AG04450 (cell line): Measurements from ENCODE around the gene CNMD. TPM values are rescaled to one million over a fixed set of nuclear protein-coding genes. Genes with fewer than 3 reads are reported as not detected.

Experiments
- CTCF ChIA-PET: fragments of 300-600, 350-600 bp; formaldehyde crosslinking; extraction: SDS; loops from one replicate; lab custom pipeline; 2022; ENCODE audit warnings: antibody characterized with exemption, inconsistent platforms; lab: Charles Lee
- POLR2A ChIA-PET: fragments of 350-600 bp; formaldehyde crosslinking; extraction: SDS; loops from one replicate; lab custom pipeline; 2021; ENCODE audit warnings: antibody characterized with exemption, inconsistent platforms; lab: Yijun Ruan, JAX
- DNase-seq: peaks from one replicate; pipeline ENCODE4 v3.0.0-alpha.2; 2011; ENCODE audit warnings: low read depth, low spot score
- H3K27ac ChIP-seq: one replicate; pipeline ENCODE4 v1.5.1; 2012; ENCODE audit warnings: low read depth, low read length, control low read depth
- H3K27me3 ChIP-seq: one replicate; pipeline ENCODE4 v1.6.0; 2012; ENCODE audit warnings: low read length; ENCODE audit not compliant: control insufficient read depth, insufficient read depth
- H3K4me3 ChIP-seq: 2 replicates; pipeline ENCODE4 v1.5.1; 2011; ENCODE audit warnings: mild to moderate bottlenecking, low read depth, low read length, control low read depth
- H3K9me3 ChIP-seq: 2 replicates; pipeline ENCODE4 v1.5.1; 2012; ENCODE audit warnings: low read length; ENCODE audit not compliant: control insufficient read depth, insufficient read depth
- polyA plus RNA-seq: library from polyadenylated mRNA; depleted of rRNA; stranded (reverse); fragments of >200 nt; gene quantifications from 2 replicates; pipeline ENCODE4 v1.2.3, GENCODE V29; 2011
- TF ChIP-seq, protein P1 (sequence below): IDR thresholded peaks from 2 replicates; pipeline ENCODE4 v1.5.1; 2011; ENCODE audit warnings: low read depth, low read length, control low read depth, inconsistent platforms

Gene CNMD
- polyA plus RNA-seq, 1 experiment, result not detected

DNA sequence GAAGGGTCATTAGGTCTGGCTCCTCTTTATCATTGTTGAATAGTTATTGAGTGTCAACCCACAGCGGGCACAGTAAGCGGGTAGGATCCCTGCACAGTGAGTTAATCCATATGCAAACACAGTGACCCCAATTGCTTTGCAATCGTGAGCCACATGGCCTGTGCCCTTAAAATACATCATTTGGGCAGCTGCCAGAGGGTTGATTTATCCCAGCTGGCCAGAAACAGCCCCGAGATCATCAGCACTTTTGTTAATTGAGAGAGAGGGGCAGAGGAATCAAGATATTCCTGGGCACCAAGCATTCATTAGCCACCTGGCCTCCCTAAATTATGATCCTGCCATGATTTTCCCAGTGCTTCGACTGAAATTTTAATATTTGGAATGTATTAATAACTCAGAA lies 9.8 kb upstream of the CNMD start:
- no peaks in the 10 kb centered on the region for H3K9me3 ChIP-seq
- DNase-seq, result no peak
- ChIA-PET CTCF (interaction anchor here (0.6 kb wide), 1 partner anchor 313 kb away, joined by 3 read pairs; no protein-coding TSS in a partner anchor), POLR2A (no interaction called here)
- H3K4me3 ChIP-seq, result no peak overlapping the region
- H3K27ac ChIP-seq, result no peak overlapping the region
- H3K27me3 ChIP-seq, result no peaks in the 10 kb centered on the region
- TF ChIP-seq, protein P1, sequence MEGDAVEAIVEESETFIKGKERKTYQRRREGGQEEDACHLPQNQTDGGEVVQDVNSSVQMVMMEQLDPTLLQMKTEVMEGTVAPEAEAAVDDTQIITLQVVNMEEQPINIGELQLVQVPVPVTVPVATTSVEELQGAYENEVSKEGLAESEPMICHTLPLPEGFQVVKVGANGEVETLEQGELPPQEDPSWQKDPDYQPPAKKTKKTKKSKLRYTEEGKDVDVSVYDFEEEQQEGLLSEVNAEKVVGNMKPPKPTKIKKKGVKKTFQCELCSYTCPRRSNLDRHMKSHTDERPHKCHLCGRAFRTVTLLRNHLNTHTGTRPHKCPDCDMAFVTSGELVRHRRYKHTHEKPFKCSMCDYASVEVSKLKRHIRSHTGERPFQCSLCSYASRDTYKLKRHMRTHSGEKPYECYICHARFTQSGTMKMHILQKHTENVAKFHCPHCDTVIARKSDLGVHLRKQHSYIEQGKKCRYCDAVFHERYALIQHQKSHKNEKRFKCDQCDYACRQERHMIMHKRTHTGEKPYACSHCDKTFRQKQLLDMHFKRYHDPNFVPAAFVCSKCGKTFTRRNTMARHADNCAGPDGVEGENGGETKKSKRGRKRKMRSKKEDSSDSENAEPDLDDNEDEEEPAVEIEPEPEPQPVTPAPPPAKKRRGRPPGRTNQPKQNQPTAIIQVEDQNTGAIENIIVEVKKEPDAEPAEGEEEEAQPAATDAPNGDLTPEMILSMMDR, result no peak

DNA sequence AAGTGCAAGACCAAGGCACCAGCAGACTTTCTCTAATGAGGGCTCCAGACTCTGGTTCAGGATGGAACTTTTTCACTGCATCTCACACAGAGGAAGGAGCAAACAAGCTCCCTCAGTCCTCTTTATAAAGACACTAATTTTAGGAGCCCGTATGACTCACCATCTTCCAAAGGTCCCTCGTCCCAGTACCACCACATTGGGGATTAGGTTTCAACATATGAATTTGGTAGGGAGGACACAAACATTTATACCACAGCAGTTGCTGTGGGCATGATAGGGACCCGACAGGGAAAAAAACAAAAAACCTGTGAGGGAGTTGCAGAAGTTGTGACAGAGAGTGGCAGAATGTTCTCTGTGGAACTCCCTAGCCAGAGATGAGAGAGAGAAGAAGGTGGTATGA lies 6.5 kb upstream of the CNMD start:
- H3K4me3 ChIP-seq, result no peak overlapping the region
- no peak overlapping the region for H3K27ac ChIP-seq
- TF ChIP-seq, protein P1, result no peak
- POLR2A ChIA-PET, result no interaction called here
- peaks cover 7% of the 10 kb centered on the region for H3K27me3 ChIP-seq
- no peak for DNase-seq
- no peaks in the 10 kb centered on the region for H3K9me3 ChIP-seq
- CTCF ChIA-PET, result no interaction called here

DNA sequence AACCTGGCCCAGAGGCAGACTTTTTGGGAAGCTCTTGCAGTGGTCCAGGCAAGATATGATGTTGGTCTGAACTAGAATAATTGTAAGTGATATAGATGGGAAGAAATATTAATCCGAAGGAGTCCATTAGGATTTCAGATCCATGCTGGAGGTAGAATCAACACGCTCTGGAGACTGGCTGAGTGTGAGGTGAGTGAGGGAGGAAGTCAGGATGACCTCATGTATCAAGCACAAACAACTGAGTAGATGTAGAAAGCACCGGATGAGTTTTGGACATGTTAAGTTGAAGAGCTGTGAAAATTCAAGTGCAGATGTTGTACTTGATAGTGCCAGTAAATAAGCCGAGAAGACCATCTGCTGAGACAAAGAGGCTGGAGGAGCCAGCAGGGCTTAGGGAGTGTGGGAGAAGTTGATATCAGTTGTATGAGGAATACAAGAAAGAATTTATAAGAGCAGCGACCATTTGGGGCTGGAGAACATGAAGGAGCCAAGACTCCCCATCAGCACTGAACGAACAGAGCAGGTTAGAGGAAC lies 5.3 kb upstream of the CNMD start:
- DNase-seq, result no peak
- TF ChIP-seq, protein P1, result no peak
- Histone ChIP-seq H3K4me3 (no peak overlapping the region), H3K27me3 (peaks cover 14% of the 10 kb centered on the region), H3K9me3 (no peaks in the 10 kb centered on the region), H3K27ac (no peak overlapping the region)
- POLR2A ChIA-PET, result no interaction called here
- CTCF ChIA-PET, result interaction anchor here (1.6 kb wide), 1 partner anchor 223 kb away, joined by 7 read pairs; no protein-coding TSS in a partner anchor

DNA sequence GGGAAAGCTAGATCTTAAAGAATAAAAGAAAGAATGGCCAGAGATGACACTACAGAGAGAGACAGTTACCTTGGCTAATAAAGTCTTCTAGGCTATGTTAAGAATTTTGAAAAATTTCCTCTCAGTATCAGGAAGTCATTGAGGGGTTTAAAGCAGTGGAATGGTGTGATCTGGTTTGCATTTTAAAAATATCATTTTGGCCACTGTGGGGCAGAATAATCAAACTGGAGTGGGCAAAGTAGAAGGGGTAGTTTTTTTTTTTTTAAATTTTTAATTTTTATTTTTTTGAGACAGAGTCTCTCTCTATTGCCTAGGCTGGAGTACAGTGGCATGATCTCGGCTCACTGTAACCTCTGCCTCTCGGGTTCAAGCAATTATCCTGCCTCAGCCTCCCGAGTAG lies 4.4 kb upstream of the CNMD start:
- no peak overlapping the region for H3K4me3 ChIP-seq
- H3K9me3 ChIP-seq, result no peaks in the 10 kb centered on the region; the same call in 1 of the 2 replicates
- CTCF ChIA-PET, result interaction anchor here (1.6 kb wide), 1 partner anchor 224 kb away, joined by 7 read pairs; no protein-coding TSS in a partner anchor
- TF ChIP-seq, protein P1, result no peak
- H3K27ac ChIP-seq, result no peak overlapping the region
- POLR2A ChIA-PET, result no interaction called here
- peaks cover 22% of the 10 kb centered on the region for H3K27me3 ChIP-seq
- DNase-seq, result no peak

DNA sequence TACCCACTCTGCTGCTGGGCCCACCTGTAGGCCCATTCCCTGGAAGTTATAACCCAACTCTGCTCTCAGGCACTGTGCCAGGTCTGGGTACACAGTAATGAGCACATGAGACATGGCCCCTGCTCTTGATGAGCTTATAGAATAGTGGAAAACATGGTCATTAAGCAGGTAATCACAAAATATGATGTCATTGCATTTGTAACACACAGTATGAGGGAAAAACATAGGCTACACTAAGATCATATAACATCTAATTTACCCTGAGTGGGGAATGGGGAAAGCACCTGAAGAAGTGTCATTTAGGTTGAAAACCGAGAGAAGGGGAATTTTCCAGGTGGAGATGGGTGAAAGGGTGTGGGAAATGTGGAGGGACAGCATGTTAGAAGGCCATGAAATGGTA lies 3.9 kb upstream of the CNMD start:
- H3K9me3 ChIP-seq, result no peaks in the 10 kb centered on the region; the same call in 1 of the 2 replicates
- H3K27me3 ChIP-seq, result peaks cover 23% of the 10 kb centered on the region
- POLR2A ChIA-PET, result no interaction called here
- TF ChIP-seq, protein P1, result no peak
- no peak overlapping the region for H3K27ac ChIP-seq
- CTCF ChIA-PET, result interaction anchor here (1.6 kb wide), 1 partner anchor 224 kb away, joined by 7 read pairs; no protein-coding TSS in a partner anchor
- no peak for DNase-seq
- H3K4me3 ChIP-seq, result no peak overlapping the region
